Ovary (tissue), 9 donors: Measurements from ENCODE around the gene WDR7. TPM values are rescaled to one million over a fixed set of nuclear protein-coding genes. Genes with fewer than 3 reads are reported as not detected.

Experiments
- DNase-seq, 5 donors: peaks; one replicate each; pipeline ENCODE4 v3.0.0-alpha.2; 2019 to 2020
- H3K27ac ChIP-seq, 2 donors: fragments of 200-600 bp; one replicate each; pipeline versions ENCODE4 v1.5.1 to v1.8.0; 2019 to 2022
- H3K27me3 ChIP-seq: fragments of 200-600 bp; one replicate; pipeline ENCODE4 v1.8.0; 2022
- H3K36me3 ChIP-seq: fragments of 200-600 bp; sonication (generic); one replicate; pipeline ENCODE4 v1.5.1; 2019
- H3K4me1 ChIP-seq: one replicate; pipeline ENCODE4 v1.8.1; 2013; ENCODE audit warnings: mild to moderate bottlenecking, moderate library complexity; ENCODE audit not compliant: insufficient read depth
- H3K4me3 ChIP-seq: fragments of 200-600 bp; sonication (generic); one replicate; pipeline ENCODE4 v1.5.1; 2017
- H3K9me3 ChIP-seq, 2 donors: fragments of 200-600 bp in 1 of 2; sonication (generic) in 1 of 2; one replicate each; pipeline versions ENCODE4 v1.5.1 to v1.8.1; 2013 to 2019; ENCODE audit warnings: mild to moderate bottlenecking in 1 of 2, moderate library complexity in 1 of 2
- EP300 ChIP-seq: sonication (generic); formaldehyde crosslinking; IDR thresholded peaks from one replicate; pipeline ENCODE4 v1.6.1; 2017; ENCODE audit warnings: antibody characterized with exemption
- POLR2A ChIP-seq: fragments of 450-650 bp; IDR thresholded peaks from one replicate; pipeline ENCODE4 v1.6.1; 2017; ENCODE audit warnings: antibody characterized with exemption, mild to moderate bottlenecking, moderate library complexity
- WGBS, 3 donors: extraction: QIAGEN DNeasy Blood & Tissue Kit in 1 of 3; methylation state at CpG; one replicate each; pipeline versions ENCODE4 v1.1.5 to v1.1.7; 2013 to 2017; 5-methylcytosine and 5-hydroxymethylcytosine counted together
- intact Hi-C, 4 donors: fragments of 100-400 bp; cut with DNase I; formaldehyde crosslinking; loops; one replicate each; pipeline versions ENCODE4 v1.11.0 to v1.15.1; 2022 to 2023
- polyA plus RNA-seq, 2 donors: library from polyadenylated mRNA; stranded (reverse); fragments of 200-250 nt in 1 of 2; fragments of 350-450 nt in 1 of 2; fragmentation: Illumina TruSeq in 1 of 2; extraction: RNeasy Lipid Tissue Mini Kit (QIAGEN cat#74804) in 1 of 2; gene quantifications; one replicate each; pipeline ENCODE4 v1.2.3, GENCODE V29; 2013 to 2014
- total RNA-seq, 7 donors: library from RNA; depleted of rRNA in 2 of 7; stranded (reverse); fragments of >200 nt in 2 of 7; fragmentation: NEBNext Ultra II Directional in 3 of 7; extraction: Animal tissue kit (Norgen Biotek cat#: 25700) in 3 of 7; gene quantifications; one replicate each; pipeline versions ENCODE4 v1.1.0 to v1.2.4, GENCODE V29; 2016 to 2023
- TF ChIP-seq, protein P1 (sequence below), 3 donors: fragments of 450-650 bp in 2 of 3; fragments of 200-600 bp in 1 of 3; IDR thresholded peaks; one replicate each; pipeline versions ENCODE4 v1.5.1 to v1.8.0; 2016 to 2022; ENCODE audit warnings: antibody characterized with exemption in 3 of 3, mild to moderate bottlenecking in 1 of 3
- donor health status: DM: no; HTN: no; CAD: no; lungs with moderate emphysema.
- donor health status: DM: no; HTN: no; CAD: no.
- donor health status: Bipolar disorder and iron deficiency.
- donor health status: DM: yes; HTN: yes; CAD: no.
- donor health status: DM: no; HTN: no; CAD: no.
- donor health status: DM: yes; HTN: yes; CAD: no.

Gene WDR7
- total and polyA plus RNA-seq, 9 donors = 4.8 to 29.1 (median 24.7) TPM

DNA sequence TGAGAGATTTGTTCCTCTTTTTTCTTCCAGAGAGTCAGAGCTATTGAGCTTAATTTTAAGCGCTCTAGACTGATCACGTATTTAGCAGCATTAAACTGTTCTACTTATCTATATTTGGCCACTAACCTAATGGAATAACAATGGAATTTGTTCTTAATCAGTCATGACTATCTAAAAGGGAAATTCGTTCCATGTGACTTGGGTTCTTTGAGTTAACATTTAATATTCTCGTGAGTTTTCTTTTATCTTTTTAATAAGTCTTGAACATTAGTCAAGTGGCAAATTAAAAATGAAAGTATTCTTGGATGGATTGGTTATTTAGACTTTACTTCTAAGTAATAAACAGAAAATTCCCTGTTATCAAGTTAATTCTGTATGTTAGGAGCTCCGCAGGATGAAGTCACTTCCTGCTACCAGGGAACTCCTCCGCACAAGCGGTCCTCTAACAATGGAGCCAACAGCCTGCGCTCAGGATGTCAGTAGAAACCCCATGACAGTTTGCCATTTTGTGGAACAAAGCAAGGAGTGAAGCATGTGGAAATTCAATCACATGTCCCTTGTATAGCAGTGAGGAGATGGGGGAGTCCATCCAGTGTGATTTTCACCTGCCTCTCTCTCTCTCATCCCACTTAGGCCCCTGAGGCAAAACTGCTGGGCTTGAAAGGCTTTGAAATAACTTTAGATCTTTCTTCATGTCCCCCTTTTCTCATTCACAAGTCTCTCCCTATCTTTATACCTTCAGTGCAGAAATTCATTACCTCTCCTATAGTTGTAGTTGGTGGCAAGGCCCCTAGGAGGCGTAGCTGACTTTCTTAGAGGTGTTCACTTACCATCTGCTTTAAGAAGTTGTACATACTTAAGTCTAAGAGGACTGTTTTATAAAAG is 138.1 kb downstream of the WDR7 start:
- Histone ChIP-seq H3K4me1 (no peaks in the 10 kb centered on the region), H3K9me3 (no peaks in the 10 kb centered on the region), H3K4me3 (no peak overlapping the region), H3K36me3 (no peaks in the 10 kb centered on the region), H3K27ac (no peak overlapping the region), H3K27me3 (no peaks in the 10 kb centered on the region)
- WGBS, 3 donors = 90 to 95% (median 92%) methylated on average over 9 of the region's 9 CpGs
- no peak for DNase-seq
- intact Hi-C loops = no loop called here
- TF ChIP-seq POLR2A (no peak), EP300 (no peak)
- TF ChIP-seq, protein P1, sequence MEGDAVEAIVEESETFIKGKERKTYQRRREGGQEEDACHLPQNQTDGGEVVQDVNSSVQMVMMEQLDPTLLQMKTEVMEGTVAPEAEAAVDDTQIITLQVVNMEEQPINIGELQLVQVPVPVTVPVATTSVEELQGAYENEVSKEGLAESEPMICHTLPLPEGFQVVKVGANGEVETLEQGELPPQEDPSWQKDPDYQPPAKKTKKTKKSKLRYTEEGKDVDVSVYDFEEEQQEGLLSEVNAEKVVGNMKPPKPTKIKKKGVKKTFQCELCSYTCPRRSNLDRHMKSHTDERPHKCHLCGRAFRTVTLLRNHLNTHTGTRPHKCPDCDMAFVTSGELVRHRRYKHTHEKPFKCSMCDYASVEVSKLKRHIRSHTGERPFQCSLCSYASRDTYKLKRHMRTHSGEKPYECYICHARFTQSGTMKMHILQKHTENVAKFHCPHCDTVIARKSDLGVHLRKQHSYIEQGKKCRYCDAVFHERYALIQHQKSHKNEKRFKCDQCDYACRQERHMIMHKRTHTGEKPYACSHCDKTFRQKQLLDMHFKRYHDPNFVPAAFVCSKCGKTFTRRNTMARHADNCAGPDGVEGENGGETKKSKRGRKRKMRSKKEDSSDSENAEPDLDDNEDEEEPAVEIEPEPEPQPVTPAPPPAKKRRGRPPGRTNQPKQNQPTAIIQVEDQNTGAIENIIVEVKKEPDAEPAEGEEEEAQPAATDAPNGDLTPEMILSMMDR (IDR thresholded peaks at IDR 0.05) = no peak

DNA sequence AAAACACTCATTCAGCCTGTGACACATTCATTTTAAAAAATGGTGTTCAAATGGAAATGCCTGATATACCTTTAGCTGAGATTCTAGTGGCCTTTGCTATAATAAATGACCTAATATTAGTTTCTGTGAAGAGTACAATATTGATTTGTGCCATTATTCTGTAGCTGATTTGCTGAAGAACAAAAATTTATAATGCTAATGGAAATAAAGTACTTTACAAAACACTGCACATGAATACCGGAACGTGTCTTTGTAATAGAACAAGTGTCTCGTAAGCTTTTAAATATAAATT is 138.7 kb downstream of the WDR7 start:
- DNase-seq = no peak
- intact Hi-C loops = no loop called here
- H3K4me3 ChIP-seq = no peak overlapping the region
- H3K27me3 ChIP-seq = no peaks in the 10 kb centered on the region
- no peaks in the 10 kb centered on the region for H3K36me3 ChIP-seq
- TF ChIP-seq POLR2A (no peak), EP300 (no peak)
- TF ChIP-seq, protein P1 (IDR thresholded peaks at IDR 0.05) = no peak
- no peaks in the 10 kb centered on the region for H3K4me1 ChIP-seq
- 95 to 98% (median 97%) methylated on average over 3 of the region's 3 CpGs for WGBS, 3 donors
- H3K27ac ChIP-seq = no peak overlapping the region
- no peaks in the 10 kb centered on the region for H3K9me3 ChIP-seq

GRCh38 chr18:56795381-56795780 is 144.2 kb downstream of the WDR7 start:
- H3K36me3 ChIP-seq = no peaks in the 10 kb centered on the region
- TF ChIP-seq EP300 (no peak), POLR2A (no peak)
- TF ChIP-seq, protein P1 (IDR thresholded peaks at IDR 0.05) = no peak
- intact Hi-C loops = no loop called here
- H3K4me1 ChIP-seq = no peaks in the 10 kb centered on the region
- no peaks in the 10 kb centered on the region for H3K27me3 ChIP-seq
- no peaks in the 10 kb centered on the region for H3K9me3 ChIP-seq
- WGBS, 3 donors = 24 to 36% (median 29%) methylated on average over 1 of the region's 1 CpG
- DNase-seq = no peak
- H3K4me3 ChIP-seq = no peak overlapping the region
- no peak overlapping the region for H3K27ac ChIP-seq

DNA sequence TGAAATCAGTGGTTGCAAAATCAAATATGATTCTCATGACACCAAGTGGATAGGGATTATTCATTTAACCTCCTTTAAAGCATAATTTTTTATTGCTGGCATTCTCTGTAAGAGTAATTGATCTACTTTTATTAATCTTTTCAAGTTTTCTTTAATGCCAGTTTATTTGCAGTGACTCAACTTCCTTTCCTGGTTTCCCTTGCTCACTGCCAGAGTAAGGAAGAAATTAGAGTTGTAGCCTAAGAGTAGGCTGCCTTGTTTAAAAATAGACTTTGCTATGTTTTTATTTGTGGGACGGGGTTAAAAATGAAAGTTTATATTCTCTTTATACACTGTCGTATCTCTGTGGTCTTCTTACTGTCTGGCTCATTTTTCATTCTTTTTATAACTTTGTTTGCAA is 148.6 kb downstream of the WDR7 start:
- 0 to 8% (median 8%) methylated on average over 2 of the region's 2 CpGs for WGBS, 3 donors
- intact Hi-C loops = no loop called here
- H3K4me1 ChIP-seq = no peaks in the 10 kb centered on the region
- H3K4me3 ChIP-seq = no peak overlapping the region
- H3K27ac ChIP-seq = no peak overlapping the region
- H3K36me3 ChIP-seq = no peaks in the 10 kb centered on the region
- H3K27me3 ChIP-seq = no peaks in the 10 kb centered on the region
- TF ChIP-seq EP300 (no peak), POLR2A (no peak)
- TF ChIP-seq, protein P1 (IDR thresholded peaks at IDR 0.05) = no peak
- no peaks in the 10 kb centered on the region for H3K9me3 ChIP-seq
- no peak for DNase-seq
